ENCODE results near the gene CDH13.

Gene CDH13

DNA sequence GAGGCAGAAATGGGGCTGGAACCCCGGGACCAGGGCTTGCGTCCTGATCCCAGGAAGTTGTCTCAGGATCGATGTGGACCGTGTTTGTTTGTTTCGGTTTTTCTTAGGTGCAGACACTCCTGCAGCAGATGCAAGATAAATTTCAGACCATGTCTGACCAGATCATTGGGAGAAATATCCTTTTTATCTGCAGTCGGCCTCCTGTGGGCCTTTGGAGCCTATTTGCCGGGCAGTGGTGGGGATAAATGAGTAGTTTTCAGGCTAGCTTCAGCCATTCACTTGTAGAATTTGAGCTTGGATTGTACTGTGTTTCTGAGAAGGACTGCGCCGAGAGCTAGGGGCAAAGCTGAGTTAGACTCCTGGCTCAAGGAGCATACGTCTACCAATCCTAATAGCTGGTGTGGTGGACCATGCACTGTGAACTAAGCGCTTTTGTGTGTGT lies 1181.8 kb downstream of the CDH13 start:
- Histone ChIP-seq H3K4me3 (replicated peaks; ENCODE audit: low read depth, low read length) (peak overlapping the region; percentile 74), H3K36me3 (ENCODE audit: control insufficient read depth, insufficient read depth, low read length) (peaks cover 2% of the 10 kb centered on the region), H3K27me3 (replicated peaks; ENCODE audit: control insufficient read depth, insufficient read depth, low read length) (no peaks in the 10 kb centered on the region)
- DNase-seq (ENCODE audit: extremely low read depth, insufficient read length): no peak
- TF ChIP-seq, protein P1, sequence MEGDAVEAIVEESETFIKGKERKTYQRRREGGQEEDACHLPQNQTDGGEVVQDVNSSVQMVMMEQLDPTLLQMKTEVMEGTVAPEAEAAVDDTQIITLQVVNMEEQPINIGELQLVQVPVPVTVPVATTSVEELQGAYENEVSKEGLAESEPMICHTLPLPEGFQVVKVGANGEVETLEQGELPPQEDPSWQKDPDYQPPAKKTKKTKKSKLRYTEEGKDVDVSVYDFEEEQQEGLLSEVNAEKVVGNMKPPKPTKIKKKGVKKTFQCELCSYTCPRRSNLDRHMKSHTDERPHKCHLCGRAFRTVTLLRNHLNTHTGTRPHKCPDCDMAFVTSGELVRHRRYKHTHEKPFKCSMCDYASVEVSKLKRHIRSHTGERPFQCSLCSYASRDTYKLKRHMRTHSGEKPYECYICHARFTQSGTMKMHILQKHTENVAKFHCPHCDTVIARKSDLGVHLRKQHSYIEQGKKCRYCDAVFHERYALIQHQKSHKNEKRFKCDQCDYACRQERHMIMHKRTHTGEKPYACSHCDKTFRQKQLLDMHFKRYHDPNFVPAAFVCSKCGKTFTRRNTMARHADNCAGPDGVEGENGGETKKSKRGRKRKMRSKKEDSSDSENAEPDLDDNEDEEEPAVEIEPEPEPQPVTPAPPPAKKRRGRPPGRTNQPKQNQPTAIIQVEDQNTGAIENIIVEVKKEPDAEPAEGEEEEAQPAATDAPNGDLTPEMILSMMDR (IDR thresholded peaks at IDR 0.05; ENCODE audit: insufficient read depth, low read length, poor library complexity, severe bottlenecking): no peak

DNA sequence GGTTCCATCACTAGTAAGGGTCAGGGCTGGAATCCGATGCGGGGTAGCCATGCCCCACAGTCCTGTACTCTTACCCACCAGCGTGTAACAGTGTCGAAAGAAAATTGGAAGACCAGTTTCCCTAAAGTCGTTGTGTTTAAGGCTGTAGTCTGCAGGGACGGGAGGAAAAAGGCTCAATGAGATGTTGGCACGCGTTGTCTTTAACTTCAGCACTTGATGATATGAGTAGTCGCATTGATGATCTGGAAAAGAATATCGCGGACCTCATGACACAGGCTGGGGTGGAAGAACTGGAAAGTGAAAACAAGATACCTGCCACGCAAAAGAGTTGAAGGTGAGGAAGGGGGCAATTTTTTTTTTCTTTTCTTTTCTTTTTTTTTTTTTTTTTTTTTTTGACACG lies 1182.3 kb downstream of the CDH13 start:
- no peak for DNase-seq (ENCODE audit: extremely low read depth, insufficient read length)
- H3K27me3 ChIP-seq (replicated peaks; ENCODE audit: control insufficient read depth, insufficient read depth, low read length): no peaks in the 10 kb centered on the region
- H3K4me3 ChIP-seq (replicated peaks; ENCODE audit: low read depth, low read length): peak overlapping the region; percentile 74
- TF ChIP-seq, protein P1 (IDR thresholded peaks at IDR 0.05; ENCODE audit: insufficient read depth, low read length, poor library complexity, severe bottlenecking): no peak
- H3K36me3 ChIP-seq (ENCODE audit: control insufficient read depth, insufficient read depth, low read length): peaks cover 2% of the 10 kb centered on the region

DNA sequence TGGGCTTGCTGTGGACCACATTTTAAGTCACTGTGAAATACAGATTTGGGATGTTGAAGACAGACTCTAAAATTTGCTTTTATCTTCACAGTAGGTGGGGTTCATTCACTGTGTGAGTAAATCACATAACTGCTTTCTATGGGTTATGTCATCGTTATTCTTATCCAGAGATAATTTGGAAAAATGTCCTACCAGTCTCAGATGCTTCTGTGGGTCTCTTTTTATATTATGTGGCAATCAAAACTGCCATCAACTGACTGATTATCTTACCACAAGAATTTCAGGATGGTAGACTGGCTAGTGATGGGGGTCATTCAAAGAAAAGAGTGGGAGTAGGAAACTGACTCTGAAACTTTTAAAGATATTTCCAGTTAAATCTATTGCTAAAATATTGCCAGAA lies 1184.1 kb downstream of the CDH13 start:
- TF ChIP-seq, protein P1 (IDR thresholded peaks at IDR 0.05; ENCODE audit: insufficient read depth, low read length, poor library complexity, severe bottlenecking): no peak

DNA sequence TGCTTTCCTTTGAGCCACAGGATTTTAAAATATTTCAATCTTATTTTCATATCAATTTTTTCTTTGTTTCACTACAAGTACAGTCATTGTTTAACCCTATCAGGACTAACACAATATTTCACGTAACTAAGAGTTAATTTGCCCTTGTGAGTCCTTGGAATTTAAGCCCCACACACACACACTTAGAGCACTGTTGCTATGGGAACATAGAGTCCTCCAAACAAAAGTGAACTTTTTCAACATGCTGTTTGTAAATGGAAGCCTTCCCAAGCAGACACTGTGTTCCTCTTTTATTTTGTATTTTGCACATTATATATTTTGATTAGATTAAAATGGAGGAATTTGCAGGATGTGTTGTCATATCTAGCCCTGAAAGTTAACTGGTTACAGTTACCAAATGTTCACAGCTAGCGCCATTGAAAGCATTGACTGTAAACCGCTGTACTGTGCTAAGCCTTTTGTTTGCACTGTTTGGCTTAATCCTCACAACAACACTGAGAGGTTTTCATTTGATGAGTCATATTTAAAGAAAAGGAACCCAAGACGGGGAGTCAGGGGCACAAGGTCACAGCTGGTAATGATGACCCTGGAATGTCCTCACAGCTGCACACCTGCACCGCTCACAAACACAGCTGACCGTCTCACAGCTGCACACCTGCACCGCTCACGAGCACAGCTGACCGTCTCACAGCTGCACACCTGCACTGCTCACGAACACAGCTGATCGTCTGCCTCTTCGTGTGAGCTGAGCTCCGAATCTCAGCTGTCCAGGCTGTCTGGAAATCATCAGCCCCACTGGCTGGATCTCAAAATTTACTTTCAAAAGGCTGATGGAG lies 1187.3 kb downstream of the CDH13 start:
- Histone ChIP-seq H3K27me3 (replicated peaks; ENCODE audit: control insufficient read depth, insufficient read depth, low read length) (no peaks in the 10 kb centered on the region), H3K36me3 (ENCODE audit: control insufficient read depth, insufficient read depth, low read length) (peaks cover 2% of the 10 kb centered on the region), H3K4me3 (replicated peaks; ENCODE audit: low read depth, low read length) (no peak overlapping the region)
- peak; percentile 21 for DNase-seq (ENCODE audit: extremely low read depth, insufficient read length)
- TF ChIP-seq, protein P1 (IDR thresholded peaks at IDR 0.05; ENCODE audit: insufficient read depth, low read length, poor library complexity, severe bottlenecking): no peak

More for the DNA sequence above, 1184.1 kb downstream of the CDH13 start:
- no peak for DNase-seq (ENCODE audit: extremely low read depth, insufficient read length)
- H3K36me3 ChIP-seq (ENCODE audit: control insufficient read depth, insufficient read depth, low read length): peaks cover 2% of the 10 kb centered on the region
- H3K27me3 ChIP-seq (replicated peaks; ENCODE audit: control insufficient read depth, insufficient read depth, low read length): no peaks in the 10 kb centered on the region
- H3K4me3 ChIP-seq (replicated peaks; ENCODE audit: low read depth, low read length): no peak overlapping the region

DNA sequence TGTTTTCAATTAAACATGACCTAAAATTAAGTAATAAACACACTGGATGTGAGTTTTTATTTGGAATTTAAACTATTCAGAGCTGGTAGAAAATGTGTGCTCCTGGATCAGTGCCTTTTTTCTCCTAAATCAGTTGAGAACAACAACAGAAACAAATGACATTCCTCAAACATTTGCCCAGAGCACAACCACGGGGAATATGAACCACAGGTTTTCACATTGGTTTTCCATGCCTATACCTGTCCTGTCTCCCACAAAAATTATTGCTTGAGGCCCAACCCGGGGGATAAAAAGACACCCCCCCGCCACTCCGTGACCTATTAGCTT lies 1187.9 kb downstream of the CDH13 start:
- TF ChIP-seq, protein P1 (IDR thresholded peaks at IDR 0.05; ENCODE audit: insufficient read depth, low read length, poor library complexity, severe bottlenecking): no peak
- Histone ChIP-seq H3K27me3 (replicated peaks; ENCODE audit: control insufficient read depth, insufficient read depth, low read length) (no peaks in the 10 kb centered on the region), H3K4me3 (replicated peaks; ENCODE audit: low read depth, low read length) (no peak overlapping the region), H3K36me3 (ENCODE audit: control insufficient read depth, insufficient read depth, low read length) (peaks cover 2% of the 10 kb centered on the region)
- DNase-seq (ENCODE audit: extremely low read depth, insufficient read length): no peak
